Dendritic cell treated with granulocyte-macrophage colony-stimulating factor and Interleukin-4, amounts not matched to agents 40 ng/mL and 50 ng/mL, for 4 days (primary cell): ENCODE data around the gene LRRK1.

Experiments
- H3K27ac Mint-ChIP-seq: one replicate; pipeline ENCODE4 v1.8.0; 2022; ENCODE audit warnings: mild to moderate bottlenecking, mixed read lengths
- H3K27me3 Mint-ChIP-seq: one replicate; pipeline ENCODE4 v1.8.0; 2022; ENCODE audit warnings: mild to moderate bottlenecking, mixed read lengths
- H3K36me3 Mint-ChIP-seq: one replicate; pipeline ENCODE4 v1.8.0; 2022; ENCODE audit warnings: low read depth, mixed read lengths
- H3K4me1 Mint-ChIP-seq: one replicate; pipeline ENCODE4 v1.8.0; 2022; ENCODE audit warnings: low read depth, mixed read lengths
- H3K4me3 Mint-ChIP-seq: one replicate; pipeline ENCODE4 v1.8.0; 2022; ENCODE audit warnings: mild to moderate bottlenecking, moderate library complexity, mixed read lengths
- H3K9me3 Mint-ChIP-seq: one replicate; pipeline ENCODE4 v1.8.0; 2022; ENCODE audit warnings: mixed read lengths
- intact Hi-C: fragments of 100-400 bp; cut with micrococcal nuclease; formaldehyde crosslinking; loops from one replicate; pipeline ENCODE4 v1.15.0; 2022

Gene LRRK1

GRCh38 chr15:101119181-101119580 is 200.0 kb downstream of the LRRK1 start:
- Mint-ChIP-seq H3K9me3 (no peaks in the 10 kb centered on the region), H3K4me1 (peaks cover 52% of the 10 kb centered on the region), H3K4me3 (no peak overlapping the region), H3K27me3 (peaks cover 16% of the 10 kb centered on the region), H3K36me3 (no peaks in the 10 kb centered on the region), H3K27ac (no peak overlapping the region)
- intact Hi-C loops: no loop called here
